ENCODE data around the gene WDTC1. TPM values are rescaled to one million over a fixed set of nuclear protein-coding genes. Genes with fewer than 3 reads are reported as not detected.

WDTC1 gene
- total RNA-seq, 1 donor from 2014 or later = 28.6 TPM

- Histone ChIP-seq H3K27me3 (ENCODE audit: control insufficient read depth, insufficient read depth, low read length) (no peaks in the 10 kb centered on the region), H3K36me3 (ENCODE audit: control insufficient read depth, insufficient read depth, low read length) (peaks cover 1% of the 10 kb centered on the region), H3K4me3 (ENCODE audit: low read depth, low read length) (no peak overlapping the region)
- DNase-seq (ENCODE audit: low read depth) = no peak
- TF ChIP-seq CTCF (IDR thresholded peaks at IDR 0.05; ENCODE audit: insufficient read depth, low read length, poor library complexity, severe bottlenecking) = peak; percentile 90
Observed at GRCh38 chr1:27332536-27333281, 98.3 kb downstream of the WDTC1 start.

DNA sequence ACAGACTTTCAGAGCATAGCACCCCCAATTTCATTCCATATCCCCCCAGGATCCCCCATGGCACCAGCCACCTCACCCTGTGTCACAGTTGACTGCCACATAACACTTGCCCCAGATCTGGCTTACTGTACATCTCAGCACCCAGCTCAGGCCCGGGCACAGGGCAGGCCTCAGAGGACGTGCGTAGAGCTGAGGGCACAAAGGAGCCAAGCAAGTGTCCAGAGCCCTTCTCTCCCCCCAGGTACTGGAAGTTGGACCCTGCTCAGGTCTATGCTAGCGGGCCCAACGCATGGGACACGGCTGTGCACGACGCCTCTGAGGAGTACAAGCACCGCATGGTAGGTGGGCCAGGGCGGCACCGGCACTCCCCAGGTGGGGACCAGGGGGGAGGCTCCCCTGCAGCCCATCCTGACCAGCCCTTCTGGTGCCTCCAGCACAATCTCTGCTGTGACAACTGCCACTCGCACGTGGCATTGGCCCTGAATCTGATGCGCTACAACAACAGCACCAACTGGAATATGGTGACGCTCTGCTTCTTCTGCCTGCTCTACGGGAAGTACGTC, 99.4 kb downstream of the WDTC1 start:
- no peak for TF ChIP-seq CTCF (IDR thresholded peaks at IDR 0.05; ENCODE audit: insufficient read depth, low read length, poor library complexity, severe bottlenecking)
- no peak for DNase-seq (ENCODE audit: low read depth)
- Histone ChIP-seq H3K36me3 (ENCODE audit: control insufficient read depth, insufficient read depth, low read length) (peaks cover 1% of the 10 kb centered on the region), H3K4me3 (ENCODE audit: low read depth, low read length) (no peak overlapping the region), H3K27me3 (ENCODE audit: control insufficient read depth, insufficient read depth, low read length) (no peaks in the 10 kb centered on the region)

GRCh38 chr1:27335506-27336422, 101.3 kb downstream of the WDTC1 start:
- H3K27me3 ChIP-seq (ENCODE audit: control insufficient read depth, insufficient read depth, low read length) = no peaks in the 10 kb centered on the region
- H3K36me3 ChIP-seq (ENCODE audit: control insufficient read depth, insufficient read depth, low read length) = peaks cover 1% of the 10 kb centered on the region
- no peak for TF ChIP-seq CTCF (IDR thresholded peaks at IDR 0.05; ENCODE audit: insufficient read depth, low read length, poor library complexity, severe bottlenecking)
- H3K4me3 ChIP-seq (ENCODE audit: low read depth, low read length) = no peak overlapping the region
- DNase-seq (ENCODE audit: low read depth) = no peak

- Histone ChIP-seq H3K4me3 (ENCODE audit: low read depth, low read length) (no peak overlapping the region), H3K27me3 (ENCODE audit: control insufficient read depth, insufficient read depth, low read length) (no peaks in the 10 kb centered on the region), H3K36me3 (ENCODE audit: control insufficient read depth, insufficient read depth, low read length) (peaks cover 1% of the 10 kb centered on the region)
- no peak for DNase-seq (ENCODE audit: low read depth)
- TF ChIP-seq CTCF (IDR thresholded peaks at IDR 0.05; ENCODE audit: insufficient read depth, low read length, poor library complexity, severe bottlenecking) = no peak
Observed at GRCh38 chr1:27336756-27337155, 102.3 kb downstream of the WDTC1 start.

- no peaks in the 10 kb centered on the region for H3K27me3 ChIP-seq (ENCODE audit: control insufficient read depth, insufficient read depth, low read length)
- H3K4me3 ChIP-seq (ENCODE audit: low read depth, low read length) = no peak overlapping the region
- TF ChIP-seq CTCF (IDR thresholded peaks at IDR 0.05; ENCODE audit: insufficient read depth, low read length, poor library complexity, severe bottlenecking) = no peak
- H3K36me3 ChIP-seq (ENCODE audit: control insufficient read depth, insufficient read depth, low read length) = peaks cover 1% of the 10 kb centered on the region
- DNase-seq (ENCODE audit: low read depth) = no peak
Observed at GRCh38 chr1:27338751-27339150, 104.3 kb downstream of the WDTC1 start.

Measured in kidney epithelial cell (primary cell).